HG02981 (cell line): ENCODE data around the gene NCKAP5.

Source experiments
- ATAC-seq: cut with Tn5 transposase; IDR thresholded peaks from one replicate; pipeline ENCODE4 v1.9.1; 2021; ENCODE audit warnings: mild to moderate bottlenecking, moderate library complexity; ENCODE audit not compliant: unreplicated experiment

NCKAP5 gene

DNA sequence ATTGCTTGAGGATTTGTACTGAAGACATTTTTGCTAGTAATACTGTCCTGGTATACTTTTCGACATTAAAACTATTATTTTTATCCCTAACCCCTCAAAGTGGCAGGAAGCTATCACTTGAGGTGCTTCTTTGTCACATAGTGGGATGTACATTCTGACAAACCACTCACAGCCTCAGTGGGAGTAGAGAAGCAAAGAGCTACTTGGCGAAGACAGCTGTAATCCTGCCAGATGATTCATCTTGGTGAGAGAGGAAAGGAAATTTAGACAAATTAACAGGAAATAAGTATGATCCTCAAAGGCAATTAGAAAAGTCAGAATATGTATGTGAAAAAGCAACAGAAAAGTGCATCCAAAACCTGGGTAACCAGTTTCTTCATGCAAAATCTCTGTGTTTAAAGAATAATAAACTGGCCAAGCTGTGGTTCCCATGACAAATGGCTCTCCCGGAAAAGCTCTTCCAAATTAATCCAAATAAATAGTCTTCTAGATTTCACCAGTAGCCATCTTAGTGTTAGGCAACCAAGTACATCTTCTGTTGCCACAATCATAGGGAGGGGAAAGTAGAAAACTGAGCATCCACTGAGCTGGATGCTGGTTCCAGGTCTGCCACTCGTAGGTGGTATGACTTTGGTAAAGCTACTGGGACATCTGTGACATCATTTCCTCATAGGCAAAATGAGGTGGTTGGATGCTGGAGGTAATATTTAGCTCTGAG lies 590.3 kb downstream of the NCKAP5 start:
- ATAC-seq = no peak

DNA sequence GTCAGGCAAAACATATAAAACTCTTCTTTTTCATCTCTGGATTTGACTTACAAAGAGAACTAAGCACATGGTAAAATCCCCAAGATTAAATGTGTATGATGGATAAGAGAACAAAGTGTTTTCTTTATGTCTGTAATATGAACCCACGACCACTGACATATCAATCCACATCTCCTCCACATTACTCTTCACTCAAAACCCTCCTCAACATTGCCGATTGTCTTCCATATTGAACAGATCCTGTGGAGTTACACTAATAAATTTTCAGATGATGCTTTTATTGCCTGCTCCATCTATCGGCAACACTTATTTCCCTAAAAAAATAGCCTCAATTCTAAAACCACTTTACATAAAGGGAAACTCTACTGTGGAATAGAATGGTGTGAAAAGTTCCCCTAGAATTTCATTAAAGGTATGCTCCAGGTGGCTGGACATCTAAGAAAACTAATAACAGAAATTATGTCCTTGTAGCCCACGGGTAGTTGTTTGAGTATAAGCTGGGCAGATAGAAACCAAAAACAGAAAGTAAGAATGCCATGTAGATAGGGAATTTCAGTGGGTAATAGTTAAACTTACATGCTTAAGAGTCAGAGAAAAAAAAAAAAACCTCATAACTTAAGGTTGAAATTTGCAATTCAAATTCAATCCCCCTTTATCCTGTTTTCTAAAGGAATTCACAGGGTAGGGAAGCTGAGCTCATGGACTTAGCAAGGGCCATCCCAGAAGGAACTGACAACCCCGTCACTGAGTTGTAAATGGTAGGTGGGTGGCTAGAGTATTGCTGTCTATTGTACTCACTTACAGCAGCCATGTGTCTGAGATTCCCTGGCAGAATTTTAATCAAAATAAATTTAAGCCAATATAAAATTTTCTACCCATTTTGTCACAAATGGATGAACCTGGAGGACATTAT lies 592.8 kb downstream of the NCKAP5 start:
- peak; percentile 27 for ATAC-seq

DNA sequence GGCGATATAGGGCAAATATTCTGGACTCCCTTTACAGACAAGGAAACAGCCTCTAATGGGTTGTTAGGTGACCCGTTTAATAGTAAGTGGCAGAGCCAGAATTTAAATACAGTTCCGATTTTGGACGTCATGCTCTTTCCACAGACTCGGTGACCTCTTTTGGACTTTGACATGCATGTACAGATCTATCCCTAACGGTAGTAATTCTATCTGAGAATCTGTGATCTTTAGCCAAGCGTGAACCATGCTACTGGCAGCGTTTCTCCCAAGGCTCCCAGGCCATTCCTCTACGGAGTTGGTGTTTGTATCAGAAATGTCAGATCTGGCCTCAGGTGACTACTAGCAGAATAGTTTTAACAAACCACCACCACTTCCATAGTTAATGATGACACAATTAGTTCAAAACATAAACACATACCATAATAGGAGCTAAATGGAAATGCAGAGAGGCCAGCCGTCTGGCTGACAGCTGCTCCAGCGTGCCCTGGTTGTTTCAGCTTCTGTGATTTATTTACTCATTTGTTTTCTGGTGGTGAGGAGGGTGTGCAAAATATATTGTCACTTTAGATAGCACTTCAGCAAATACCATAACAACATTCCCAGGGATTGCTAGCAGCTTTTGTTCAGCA lies 593.7 kb downstream of the NCKAP5 start:
- ATAC-seq = no peak

DNA sequence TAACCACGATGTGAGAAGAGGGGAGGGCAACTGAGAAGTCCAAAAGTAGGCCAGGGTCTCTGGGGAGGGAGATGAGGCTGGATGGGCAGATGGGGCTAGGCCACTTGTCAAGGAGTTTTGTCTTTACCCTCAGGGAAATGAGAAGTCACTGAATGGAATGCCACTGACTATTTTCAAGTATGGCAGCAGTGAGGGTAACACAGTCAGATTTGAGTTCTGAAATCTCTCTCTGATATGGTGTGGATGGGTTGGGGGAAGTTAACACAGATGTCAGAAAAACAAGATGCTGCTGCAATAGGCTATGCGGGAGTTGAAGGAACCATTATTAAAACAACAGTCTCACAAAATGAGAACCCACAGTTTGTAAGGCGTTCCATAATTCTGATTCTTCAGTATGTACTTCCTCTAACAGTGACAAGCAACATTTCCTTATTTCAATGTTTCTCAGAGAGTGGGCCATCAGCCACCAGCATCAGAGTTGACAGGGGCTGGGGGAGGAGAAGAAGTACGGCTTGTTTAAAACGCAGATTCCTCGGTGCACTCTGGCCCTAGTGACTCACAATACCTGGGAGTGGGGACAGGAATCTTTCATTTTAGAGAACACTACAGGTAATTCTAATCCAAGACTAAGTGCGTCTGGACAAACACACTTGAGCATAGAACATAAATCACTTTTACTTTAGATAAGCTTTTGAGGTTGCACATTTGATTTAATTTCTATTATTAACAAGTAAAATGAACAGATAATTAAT lies 596.8 kb downstream of the NCKAP5 start:
- no peak for ATAC-seq

DNA sequence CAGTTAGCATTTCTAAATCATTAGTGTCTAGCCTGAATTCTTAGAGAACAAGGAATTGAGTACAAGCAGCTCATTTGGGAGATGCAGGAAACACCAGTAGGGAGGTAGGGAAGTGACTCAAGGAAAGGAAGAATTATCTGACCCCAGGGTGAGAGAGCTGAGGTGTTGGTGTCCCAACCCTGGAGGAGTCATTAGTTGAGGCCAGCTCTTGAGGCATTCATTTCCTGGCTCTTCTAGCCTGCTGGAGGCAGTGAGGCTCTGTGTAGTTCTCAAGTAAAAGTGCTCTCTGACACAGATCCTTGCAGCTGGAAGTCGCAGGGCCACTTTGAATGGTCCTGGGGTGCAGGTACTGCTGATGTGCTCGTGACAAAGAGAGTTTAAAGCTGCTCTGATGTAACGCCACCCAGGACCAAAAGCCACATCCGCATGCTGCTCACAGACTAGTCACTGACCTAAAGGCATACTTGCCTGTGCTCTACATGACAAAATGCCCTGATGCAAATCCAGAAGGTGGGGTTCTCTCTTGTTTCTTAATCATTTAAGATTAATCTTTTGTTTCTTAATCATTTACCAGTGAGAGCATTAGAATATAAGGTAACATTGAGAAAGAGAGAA lies 598.8 kb downstream of the NCKAP5 start:
- ATAC-seq = no peak

DNA sequence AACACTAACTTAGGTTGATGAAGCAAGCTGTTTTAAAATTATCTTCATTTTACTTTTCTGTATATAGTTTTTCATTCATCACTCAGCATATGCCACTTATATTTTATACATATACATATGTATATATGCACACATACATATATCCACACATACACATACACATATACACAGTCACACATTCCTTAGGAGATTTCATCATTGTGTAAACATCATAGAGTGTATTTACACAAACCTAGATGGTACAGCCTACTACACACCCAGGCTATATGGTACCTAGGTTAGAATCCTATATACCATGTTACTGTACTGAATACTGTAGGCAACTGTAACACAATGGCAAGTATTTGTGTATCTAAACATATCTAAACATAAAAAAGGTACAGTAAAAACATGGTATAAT lies 602.8 kb downstream of the NCKAP5 start:
- ATAC-seq = no peak

DNA sequence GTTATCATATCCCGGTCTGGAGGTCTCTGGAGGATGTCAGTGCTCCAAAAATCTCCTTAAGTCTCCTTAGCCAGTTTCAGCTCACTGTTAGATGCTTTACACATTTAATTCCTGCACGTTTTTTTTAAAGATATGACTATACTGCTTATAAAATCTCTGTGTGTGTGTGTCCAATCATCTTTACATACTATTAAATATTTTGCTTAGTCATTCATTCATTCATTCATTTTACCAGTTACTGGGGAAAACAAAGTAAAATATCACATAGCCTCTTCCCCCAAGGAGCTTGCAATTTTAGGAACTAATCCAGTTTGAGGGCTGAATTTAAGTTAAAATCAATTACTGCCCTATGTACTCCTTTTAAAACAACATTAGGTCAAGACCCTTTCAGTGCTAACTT lies 605.1 kb downstream of the NCKAP5 start:
- no peak for ATAC-seq

DNA sequence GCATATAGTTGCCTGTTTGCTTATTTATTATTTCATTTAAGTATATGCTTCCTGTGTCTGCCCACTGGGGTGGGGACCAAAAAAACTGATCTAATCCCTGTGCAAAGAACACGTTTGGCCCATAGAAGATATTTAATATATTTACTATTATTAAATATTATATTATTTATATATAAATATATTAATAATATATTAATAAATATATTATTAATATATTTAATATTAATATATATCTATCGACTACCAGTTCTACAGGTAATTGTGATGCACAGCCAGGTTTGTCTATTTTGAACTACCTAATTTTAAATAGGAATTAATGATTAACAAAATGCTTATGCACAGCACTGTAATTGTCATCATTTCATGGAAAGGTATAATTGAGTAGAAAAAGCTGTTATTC lies 609.4 kb downstream of the NCKAP5 start:
- no peak for ATAC-seq

DNA sequence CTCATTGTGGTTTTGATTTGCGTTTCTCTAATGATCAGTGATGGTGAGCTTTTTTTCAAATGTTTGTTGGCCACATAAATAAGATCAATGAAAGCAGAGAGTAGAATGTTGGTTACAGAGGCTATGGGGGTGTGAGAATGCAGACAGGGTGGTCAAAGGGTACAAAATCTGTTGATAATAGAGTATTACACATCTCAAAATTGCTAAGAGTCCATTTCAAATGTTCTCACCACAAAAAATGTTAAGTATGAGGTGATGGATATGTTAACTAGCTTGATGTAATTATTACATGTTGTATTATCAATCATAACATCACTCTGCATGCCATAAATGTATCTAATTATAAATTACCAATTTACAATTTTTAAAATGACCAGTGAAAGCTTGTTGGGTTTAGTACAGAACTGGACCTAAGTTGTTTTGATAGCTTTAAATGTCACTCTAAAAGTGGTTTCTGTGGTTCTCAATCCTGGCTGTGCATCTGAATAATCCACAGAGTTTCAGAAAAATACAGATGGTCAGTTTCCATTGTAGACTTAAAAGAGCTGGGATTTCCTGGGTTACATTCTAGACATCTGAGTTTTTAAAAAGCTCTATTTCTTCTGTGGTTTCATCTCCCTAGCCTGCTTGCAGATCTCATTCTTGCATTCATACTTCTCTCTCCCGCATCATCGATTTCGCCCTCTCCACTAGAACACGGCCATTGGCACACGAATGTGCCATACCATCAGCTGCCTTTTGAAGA lies 612.2 kb downstream of the NCKAP5 start:
- no peak for ATAC-seq

DNA sequence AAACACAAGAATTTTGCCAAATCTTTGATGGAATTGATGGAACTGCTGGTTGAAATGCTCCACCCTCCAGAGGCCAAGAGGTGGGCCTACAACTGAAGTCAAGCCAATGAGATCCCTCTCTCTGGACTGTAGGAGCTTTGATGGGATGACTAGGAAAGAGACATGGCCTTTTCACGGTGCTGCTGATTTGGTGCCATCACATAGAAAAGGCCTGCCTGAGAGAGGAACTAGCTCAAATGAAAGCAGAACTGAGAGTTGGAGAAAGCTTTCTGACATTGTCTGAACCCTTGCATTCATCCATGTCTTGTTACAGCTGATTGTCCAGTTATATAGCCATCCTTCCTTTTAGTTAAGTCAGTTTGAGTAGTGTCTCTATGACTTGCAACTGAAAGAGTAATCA lies 614.5 kb downstream of the NCKAP5 start:
- peak; percentile 86 for ATAC-seq

DNA sequence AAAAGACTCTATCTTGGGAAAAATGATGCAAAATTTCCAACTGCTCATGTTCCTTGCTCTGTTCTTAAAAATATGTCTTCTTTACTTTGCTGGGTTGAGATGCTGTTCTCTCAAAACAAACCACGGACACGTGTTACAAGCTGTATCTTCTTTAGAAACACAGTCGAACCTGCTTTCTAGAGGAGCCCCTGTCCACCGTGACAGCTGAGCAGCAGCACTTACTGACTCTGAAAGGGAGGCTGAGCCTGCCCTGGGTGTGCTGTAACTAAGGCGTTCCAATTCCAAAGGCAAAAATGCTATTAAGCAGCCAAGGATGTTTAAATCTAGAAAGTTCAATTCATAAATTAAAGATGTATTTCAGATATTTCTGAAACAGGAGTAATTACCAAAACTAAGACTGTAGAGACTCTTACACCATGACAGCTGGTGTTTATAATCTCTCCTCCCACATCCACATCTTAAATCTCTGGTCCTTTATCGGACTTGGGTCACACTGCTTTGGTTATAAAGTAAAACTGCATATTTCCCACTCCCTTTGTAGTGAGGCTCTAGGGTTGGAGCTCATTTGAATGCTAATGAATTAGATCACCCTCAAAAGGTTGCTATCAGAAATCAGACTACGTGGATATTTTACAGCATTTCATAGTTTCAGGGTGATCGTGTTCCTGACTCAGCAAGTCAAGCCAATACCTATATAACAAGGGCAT lies 617.1 kb downstream of the NCKAP5 start:
- ATAC-seq = no peak

DNA sequence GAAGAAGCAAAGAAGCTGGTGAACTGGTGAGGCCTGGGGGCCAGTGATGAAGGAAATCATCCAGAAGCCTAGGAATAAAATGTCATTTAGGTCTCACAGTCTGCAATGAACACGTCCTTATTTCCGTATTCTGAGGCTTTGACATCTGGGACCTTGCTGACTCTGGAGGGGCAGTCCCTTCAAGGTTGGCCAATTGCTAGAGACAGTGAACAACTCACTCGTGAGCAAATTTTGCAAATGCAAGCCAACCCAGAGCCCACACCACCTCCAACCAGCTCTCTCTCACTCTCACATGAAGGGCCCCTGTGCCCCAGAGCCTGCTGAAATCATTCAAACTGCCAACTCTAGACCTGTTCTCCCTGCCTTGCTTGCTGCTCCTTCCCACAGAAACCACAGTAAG lies 619.2 kb downstream of the NCKAP5 start:
- no peak for ATAC-seq

DNA sequence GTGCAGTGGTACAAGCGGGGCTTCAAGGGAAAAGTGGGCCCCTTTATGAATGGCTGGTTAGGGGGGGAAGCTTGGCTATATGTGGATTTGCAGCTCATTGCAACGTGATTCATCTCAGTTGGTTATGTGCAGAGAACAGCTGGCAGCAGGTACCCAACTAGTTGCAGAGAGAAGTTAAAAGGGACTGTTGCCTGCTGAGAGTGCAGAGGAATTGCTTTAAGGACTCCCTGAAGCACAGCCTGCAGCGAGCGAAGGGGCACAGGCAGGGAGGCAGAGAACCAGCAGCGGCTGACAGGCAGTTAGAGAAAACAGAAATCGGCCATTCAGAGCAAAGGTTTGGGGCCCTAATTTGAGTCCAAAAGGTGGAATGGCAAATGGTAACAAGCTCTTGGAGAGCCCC lies 620.1 kb downstream of the NCKAP5 start:
- ATAC-seq = no peak

DNA sequence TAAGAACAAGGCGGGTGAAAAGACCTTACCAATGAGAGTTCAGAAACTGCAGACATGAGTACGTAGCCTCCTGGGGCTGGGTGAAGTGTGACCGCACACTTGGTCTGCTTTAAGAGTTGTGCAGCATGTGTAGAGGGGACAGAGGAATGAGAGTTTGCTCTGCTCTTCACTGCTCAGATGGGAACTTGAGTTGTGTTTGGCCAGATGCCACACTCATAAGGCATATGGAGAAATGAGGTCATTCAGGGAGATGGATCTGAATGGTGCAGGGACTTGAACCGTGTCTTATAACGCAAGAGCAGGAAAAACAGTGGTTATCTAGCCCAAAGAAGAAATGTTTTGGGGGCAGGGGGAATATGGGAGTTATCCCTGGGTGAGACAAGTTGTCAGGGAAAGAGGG lies 624.4 kb downstream of the NCKAP5 start:
- no peak for ATAC-seq

DNA sequence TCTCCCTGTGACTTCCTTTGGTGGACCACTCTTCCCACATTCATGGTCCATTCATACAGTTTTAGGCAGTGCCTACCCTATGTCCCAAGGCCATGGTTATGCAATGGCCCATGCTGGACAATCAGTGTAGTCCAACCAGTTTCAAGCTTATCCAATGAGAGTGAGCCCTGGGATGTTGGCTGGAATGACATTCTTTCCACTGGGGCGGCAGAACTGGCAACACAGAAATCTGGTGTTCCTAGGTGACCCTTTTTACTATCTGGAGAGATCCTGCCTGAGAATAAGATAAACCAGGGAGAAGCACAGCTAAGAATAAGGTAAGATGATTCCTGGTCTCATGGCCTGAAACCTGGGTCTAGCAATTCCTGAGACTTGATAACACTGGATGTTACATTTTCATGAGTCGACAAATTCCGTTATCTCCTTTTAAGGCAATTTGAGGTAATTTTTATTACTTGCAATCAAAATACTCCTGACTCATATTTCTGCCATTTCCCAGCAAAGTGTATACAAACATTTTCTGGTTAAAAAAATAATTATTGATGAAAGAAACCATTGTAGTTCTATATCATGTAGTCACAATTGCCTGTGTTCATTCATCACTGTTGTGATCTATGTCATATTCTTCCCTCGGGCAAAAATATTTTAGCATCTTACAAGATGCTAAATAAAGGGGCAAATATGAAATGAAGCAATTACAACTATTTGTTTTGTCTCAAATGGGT lies 626.8 kb downstream of the NCKAP5 start:
- ATAC-seq = no peak

DNA sequence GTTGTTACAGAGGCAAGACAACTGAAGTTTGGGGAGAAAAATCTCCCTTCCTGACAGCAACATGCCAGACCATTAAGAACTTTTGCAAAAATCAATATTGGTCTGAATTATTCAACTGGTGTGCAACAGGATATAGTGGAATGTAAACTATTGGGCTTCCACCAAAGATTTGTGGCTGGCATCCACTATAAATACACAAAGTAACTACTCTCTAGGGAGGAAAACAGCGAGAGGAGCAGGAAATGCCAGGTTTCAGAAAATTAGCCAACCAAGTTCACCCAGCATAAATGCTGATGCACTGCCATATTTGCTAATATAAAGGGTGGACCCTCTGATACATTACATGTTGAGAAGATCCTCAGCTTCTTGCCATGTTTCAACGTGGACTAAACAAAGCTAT lies 630.6 kb downstream of the NCKAP5 start:
- ATAC-seq = no peak

DNA sequence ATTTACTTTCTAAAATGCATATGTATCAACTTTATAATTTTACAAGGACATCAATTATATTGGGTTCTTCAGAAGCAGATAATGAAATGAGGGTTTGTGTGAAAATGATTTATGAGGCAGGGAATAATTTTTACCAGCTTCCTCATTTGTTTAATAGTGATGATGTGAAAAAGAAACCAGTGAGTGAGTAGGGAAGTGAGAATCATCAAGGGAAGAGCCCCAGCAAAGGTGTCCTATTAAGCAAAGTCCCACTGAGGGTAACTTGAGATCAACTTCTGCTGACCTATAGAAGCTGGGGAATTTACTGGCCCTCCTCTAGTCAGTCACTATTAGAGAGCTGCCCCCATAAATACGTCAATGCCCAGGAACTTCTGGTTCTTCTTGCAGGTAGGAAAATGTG lies 631.5 kb downstream of the NCKAP5 start:
- ATAC-seq = peak; percentile 91

DNA sequence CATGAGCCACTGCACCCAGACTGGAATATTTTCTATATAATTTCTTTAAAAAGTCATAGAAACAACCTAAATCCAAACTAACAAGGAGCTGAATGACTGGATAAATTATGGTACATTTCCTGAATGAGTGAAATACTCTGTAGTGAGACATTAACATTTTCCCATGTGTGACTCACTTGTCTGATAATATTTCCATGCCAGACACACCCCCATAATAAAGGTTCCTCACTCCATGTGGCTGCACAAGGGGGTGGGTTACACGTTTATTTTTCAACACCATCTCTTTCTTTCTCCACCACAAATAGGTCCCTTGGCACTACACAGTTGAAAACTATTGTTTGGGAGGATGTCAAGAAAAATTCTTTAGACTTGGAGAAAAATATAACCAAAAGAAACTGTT lies 632.0 kb downstream of the NCKAP5 start:
- no peak for ATAC-seq

DNA sequence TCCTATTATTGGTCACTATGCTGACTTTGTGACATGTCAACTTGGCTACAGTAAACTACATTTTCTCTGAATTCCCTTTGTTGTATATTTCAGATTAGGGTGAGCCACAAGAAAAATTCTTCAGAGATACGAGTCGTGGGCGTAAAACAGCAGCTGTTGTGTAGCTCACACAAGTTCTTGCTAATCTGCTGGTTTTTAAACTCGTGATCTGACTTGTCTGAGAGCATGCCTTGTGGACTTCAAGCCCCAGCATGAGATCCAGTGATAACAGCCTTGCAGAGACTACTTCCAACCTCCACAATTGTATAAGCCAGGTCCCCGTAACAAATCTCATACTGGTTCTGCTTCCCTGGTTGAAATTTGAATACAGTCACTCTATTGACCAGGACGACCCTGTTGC lies 638.5 kb downstream of the NCKAP5 start:
- ATAC-seq = no peak
